ENCODE results near the gene AHI1.

AHI1 gene

GRCh38 chr6:135497412-135498184 lies at the start of gene AHI1:
Gene AHI1 (minus strand): TSS chr6:135497740. CDS start chr6:135492237, 5,503 bp downstream.
- DNase-seq (ENCODE audit: extremely low read depth in 1 of 2, low read depth in 1 of 2), result peak; percentile 88 to 89

GRCh38 chr6:135546680-135547418 lies 49.3 kb upstream of the AHI1 start:
- no peak for DNase-seq (ENCODE audit: extremely low read depth in 1 of 2, low read depth in 1 of 2)

- DNase-seq (ENCODE audit: extremely low read depth in 1 of 2, low read depth in 1 of 2), result no peak
Observed at GRCh38 chr6:135546206-135546605, 48.7 kb upstream of the AHI1 start.

- no peak for DNase-seq (ENCODE audit: extremely low read depth in 1 of 2, low read depth in 1 of 2)
Observed at GRCh38 chr6:135540207-135540840, 42.8 kb upstream of the AHI1 start.

- DNase-seq (ENCODE audit: extremely low read depth in 1 of 2, low read depth in 1 of 2), result peak; percentile 17 to 52
Observed at GRCh38 chr6:135537741-135538301, 40.3 kb upstream of the AHI1 start.

GRCh38 chr6:135535989-135536414 lies 38.5 kb upstream of the AHI1 start:
- no peak for DNase-seq (ENCODE audit: extremely low read depth in 1 of 2, low read depth in 1 of 2)

GRCh38 chr6:135534773-135535380 lies 37.3 kb upstream of the AHI1 start:
- DNase-seq (ENCODE audit: extremely low read depth in 1 of 2, low read depth in 1 of 2), result no peak

- DNase-seq (ENCODE audit: extremely low read depth in 1 of 2, low read depth in 1 of 2), result no peak
Observed at GRCh38 chr6:135532559-135532958, 35.0 kb upstream of the AHI1 start.

- DNase-seq (ENCODE audit: extremely low read depth in 1 of 2, low read depth in 1 of 2), result no peak
Observed at GRCh38 chr6:135531954-135532490, 34.5 kb upstream of the AHI1 start.

- no peak for DNase-seq (ENCODE audit: extremely low read depth in 1 of 2, low read depth in 1 of 2)
Observed at GRCh38 chr6:135530113-135530512, 32.6 kb upstream of the AHI1 start.

- no peak for DNase-seq (ENCODE audit: extremely low read depth in 1 of 2, low read depth in 1 of 2)
Observed at GRCh38 chr6:135527960-135528249, 30.4 kb upstream of the AHI1 start.

GRCh38 chr6:135527116-135527959 lies 29.8 kb upstream of the AHI1 start:
- DNase-seq (ENCODE audit: extremely low read depth in 1 of 2, low read depth in 1 of 2), result no peak

- DNase-seq (ENCODE audit: extremely low read depth in 1 of 2, low read depth in 1 of 2), result no peak
Observed at GRCh38 chr6:135525594-135525993, 28.1 kb upstream of the AHI1 start.

GRCh38 chr6:135522965-135523692 lies 25.6 kb upstream of the AHI1 start:
- no peak for DNase-seq (ENCODE audit: extremely low read depth in 1 of 2, low read depth in 1 of 2)

GRCh38 chr6:135521431-135521830 lies 23.9 kb upstream of the AHI1 start:
- no peak for DNase-seq (ENCODE audit: extremely low read depth in 1 of 2, low read depth in 1 of 2)

- DNase-seq (ENCODE audit: extremely low read depth in 1 of 2, low read depth in 1 of 2), result no peak
Observed at GRCh38 chr6:135520781-135521180, 23.2 kb upstream of the AHI1 start.

GRCh38 chr6:135519348-135519747 lies 21.8 kb upstream of the AHI1 start:
- no peak for DNase-seq (ENCODE audit: extremely low read depth in 1 of 2, low read depth in 1 of 2)

- no peak for DNase-seq (ENCODE audit: extremely low read depth in 1 of 2, low read depth in 1 of 2)
Observed at GRCh38 chr6:135517527-135517926, 20.0 kb upstream of the AHI1 start.

GRCh38 chr6:135514706-135515105 lies 17.2 kb upstream of the AHI1 start:
- DNase-seq (ENCODE audit: extremely low read depth in 1 of 2, low read depth in 1 of 2), result no peak

Measured in stimulated activated CD8-positive, alpha-beta memory T cell treated with anti-CD3 and anti-CD28 coated beads, Interleukin-7, amount 100 ng/mL, for 48 hours (primary cell).